GM19395 (cell line): Measurements from ENCODE around the gene DHX9.
"Not testable (repeated sequence)": the region's sequence is repeated elsewhere in the genome, so short reads cannot be mapped to it uniquely, and the experiment has no call there.

Source experiments
- ATAC-seq: cut with Tn5 transposase; IDR thresholded peaks from one replicate; pipeline ENCODE4 v1.9.1; 2021; ENCODE audit warnings: mild to moderate bottlenecking, moderate library complexity; ENCODE audit not compliant: unreplicated experiment

DHX9 gene

DNA sequence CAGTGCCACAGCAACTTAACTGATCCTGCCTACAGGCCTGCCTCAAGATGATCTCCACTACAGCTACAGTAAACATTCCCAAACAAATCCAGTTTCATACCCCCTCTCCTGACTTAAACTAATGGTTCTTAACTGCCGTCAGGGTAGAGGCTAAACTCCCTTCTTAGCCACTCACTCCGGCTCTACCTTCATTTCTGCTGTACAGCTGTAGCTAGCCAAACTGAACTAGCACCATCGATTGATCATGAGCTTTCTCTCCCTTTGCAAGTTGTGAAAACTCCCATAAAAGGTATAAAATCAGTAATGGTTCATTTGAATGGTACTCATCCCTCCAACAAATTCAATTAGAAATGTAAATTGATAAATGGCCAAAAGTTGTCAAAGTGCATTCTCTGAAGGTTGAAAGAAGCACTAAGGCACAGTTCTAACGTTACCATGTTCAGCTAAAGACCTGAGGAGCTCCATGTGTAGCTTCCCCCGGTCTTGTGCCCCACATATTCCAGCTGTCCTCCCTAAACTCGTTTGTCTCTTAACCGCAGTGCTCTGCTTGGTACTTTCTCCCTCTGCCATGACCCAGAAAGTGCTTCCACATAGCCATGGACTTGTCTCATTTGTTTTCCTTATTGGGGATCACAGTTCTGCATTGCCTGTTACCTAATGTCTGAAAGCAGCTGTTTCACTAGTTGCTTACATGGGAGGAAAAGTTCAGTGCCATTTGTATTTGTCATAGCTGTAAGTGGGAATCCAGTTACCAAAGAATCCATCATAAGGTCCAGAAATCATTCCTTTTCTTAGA is 49.8 kb downstream of the DHX9 start:
- ATAC-seq: no peak

GRCh38 chr1:182889997-182890396 is 50.9 kb downstream of the DHX9 start:
- no peak for ATAC-seq

DNA sequence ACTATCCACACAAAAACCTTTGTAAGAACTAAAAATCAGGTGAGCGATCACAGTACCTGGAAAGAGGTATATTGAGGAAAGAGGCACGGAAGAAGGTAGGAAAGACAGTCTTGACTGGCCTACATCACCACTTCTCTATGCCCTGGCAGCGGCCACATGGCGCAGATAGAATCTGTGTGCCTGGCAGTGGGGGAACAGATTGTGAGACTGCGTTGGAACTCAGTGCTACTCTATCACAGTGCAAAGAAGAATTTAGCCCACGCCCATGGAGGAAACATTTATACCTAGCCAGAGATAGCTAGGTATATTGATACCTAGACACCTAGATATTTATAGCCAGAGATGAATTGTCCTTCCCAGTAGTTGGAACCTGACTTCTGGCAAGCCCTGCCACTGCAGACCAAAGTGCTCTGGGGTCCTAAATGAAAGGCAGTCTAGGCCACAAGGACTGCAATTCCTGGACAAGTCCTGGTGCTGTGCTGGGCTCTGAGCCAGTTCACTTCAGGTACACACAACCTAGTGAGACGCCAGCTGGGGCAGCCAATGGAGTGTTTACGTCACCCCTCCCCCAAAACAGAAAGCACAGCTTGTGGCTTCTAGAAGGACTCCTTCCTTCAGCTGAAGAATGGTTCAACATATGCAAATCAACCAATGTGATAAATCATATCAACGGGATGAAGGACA is 51.9 kb downstream of the DHX9 start:
- no peak for ATAC-seq

DNA sequence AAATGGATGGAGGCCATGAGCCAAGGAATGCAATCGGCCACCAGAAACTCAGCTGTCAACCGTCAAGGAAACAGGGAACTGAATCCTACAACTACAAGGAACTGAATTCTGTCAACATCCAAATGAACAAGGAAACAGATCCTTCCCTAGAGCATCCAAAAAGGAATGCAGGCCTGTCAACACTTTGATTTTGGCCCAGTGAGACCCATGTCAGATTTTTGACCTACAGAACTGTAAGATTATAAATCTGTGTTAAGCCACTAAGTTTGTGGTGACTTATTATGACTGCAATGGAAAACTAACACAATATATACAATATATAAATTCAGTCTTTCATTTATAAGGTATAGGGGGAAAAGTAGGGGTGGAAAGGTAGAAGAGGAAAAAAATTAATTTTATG is 58.5 kb downstream of the DHX9 start:
- no peak for ATAC-seq

- ATAC-seq: not testable (repeated sequence)
Observed at GRCh38 chr1:182901946-182902345, 62.8 kb downstream of the DHX9 start.

DNA sequence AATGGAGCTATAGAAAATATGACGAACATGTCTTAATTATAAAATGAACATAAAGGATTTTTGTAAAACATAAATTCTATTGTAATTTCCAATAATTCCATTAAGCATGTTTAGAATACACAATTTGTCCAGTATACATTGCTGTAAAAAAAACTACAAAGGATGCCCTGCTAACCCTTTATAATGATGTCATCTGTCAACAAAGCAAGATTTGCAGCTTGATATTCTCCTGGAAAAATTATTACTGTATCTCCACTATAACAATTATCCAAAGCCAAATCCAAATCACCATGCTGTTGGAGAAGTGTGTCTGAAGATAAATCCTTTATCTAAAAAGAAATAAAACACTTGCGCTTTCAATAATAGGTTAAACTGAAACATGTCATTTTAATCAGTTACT is 66.2 kb downstream of the DHX9 start:
- ATAC-seq: no peak

DNA sequence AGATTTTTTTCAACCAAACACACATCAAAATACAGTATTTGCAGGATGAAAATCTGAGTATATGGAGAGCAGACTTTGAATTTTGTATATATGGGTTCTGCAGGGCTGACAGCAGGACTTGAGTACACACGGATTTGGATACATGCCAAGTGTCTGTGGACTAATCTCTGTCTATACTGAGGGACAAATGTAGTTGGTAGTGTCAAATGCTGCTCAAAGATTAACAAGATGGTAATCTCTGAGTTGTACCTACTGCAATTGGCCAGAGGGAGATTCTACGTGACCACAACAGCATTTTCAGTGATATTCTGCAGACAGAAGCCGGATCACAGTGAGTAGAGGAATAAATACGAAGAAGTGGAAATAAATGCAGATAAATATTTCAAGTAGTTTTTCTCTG is 70.4 kb downstream of the DHX9 start:
- no peak for ATAC-seq

DNA sequence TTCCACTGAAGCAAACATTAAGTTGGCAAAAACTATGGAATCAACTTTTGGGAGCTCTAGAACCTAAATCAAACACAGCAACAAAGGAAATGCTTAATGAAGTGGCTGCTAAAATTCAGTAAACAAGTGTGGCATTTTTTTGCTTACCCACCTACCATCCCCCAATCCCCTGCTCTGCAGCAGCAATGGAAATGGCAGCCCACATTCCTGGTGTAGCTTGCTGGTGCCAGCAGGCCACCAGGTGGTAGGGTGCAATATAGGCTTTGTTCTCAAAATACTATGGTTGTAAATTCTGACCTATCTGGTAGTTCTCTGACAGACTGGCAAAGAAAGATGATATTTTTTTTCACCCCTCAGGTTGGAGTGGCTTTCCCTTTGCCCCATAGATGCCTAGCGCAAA is 71.0 kb downstream of the DHX9 start:
- ATAC-seq: no peak

DNA sequence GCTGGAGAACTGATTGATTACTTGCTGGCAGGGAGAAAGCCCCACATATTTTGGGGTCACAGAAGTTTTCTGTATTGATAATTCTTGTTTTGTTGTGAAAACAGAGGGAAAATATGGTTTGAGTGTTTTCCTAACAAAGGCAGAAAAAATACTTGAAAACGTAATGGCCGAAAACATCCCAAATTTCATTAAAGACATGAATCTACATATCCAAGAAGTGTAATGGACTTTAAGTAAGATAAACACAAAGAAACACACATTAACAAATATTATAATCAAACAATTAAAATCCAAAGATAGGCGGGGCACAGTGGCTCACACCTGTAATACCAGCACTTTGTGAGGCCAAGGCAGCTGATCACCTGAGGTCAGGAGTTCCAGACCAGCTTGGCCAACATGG is 74.3 kb downstream of the DHX9 start:
- ATAC-seq: no peak

GRCh38 chr1:182917378-182917777 is 78.2 kb downstream of the DHX9 start:
- no peak for ATAC-seq

DNA sequence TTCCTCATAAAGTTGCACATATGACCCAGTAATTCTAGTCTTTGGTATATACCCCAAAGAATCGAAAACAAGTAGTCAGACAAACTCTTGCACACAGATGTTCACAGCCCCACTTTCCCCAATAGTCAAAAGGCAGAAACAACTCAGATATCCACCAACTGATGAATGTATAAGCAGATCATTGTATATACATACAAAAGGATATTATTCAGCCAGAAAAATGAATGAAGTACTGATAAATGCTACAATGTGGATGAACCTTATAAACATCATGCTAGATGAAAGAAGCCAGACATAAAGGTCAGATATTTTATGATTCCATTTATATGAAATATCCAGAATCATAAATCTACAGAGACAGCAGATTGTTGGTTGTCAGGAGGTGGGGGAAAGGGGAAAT is 86.5 kb downstream of the DHX9 start:
- no peak for ATAC-seq

GRCh38 chr1:182927693-182928433 is 88.7 kb downstream of the DHX9 start:
- ATAC-seq: no peak

DNA sequence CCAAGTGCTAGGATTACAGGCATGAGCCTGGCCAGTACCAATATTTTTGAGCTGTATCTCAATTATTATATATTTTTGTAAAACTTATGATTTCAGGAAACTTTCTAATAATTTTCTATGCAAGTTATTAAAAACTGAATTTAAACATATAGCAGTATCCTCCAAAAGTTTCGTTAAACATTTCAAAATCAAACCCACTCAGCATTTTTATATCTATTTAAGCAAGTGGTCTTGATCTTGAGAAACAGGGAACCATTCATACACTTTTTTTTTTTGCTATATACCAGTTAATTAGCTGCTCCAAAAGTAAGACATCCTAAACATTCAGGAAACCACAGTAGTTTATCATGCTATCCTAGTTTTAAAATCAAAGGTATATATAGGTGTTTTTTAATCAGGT is 91.8 kb downstream of the DHX9 start:
- ATAC-seq: no peak

DNA sequence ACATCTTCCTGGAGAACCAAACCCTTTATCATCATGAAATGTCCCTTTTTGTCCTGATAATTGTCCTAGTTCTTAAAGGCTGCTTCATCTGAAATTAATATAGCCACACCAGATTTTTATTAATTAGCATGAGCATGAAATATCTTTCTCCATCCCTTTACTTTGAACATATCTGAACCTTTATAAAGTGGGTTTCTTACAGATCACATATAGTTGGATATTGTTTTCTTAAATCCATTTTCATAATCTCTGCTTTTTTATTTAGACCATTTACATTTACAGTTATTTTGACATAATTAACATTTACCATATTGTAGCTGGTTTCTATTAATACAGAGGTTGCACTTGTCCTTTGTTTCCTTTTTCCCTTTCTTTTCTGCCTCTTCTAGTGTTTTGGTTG is 96.6 kb downstream of the DHX9 start:
- ATAC-seq: no peak
